PC-9 (cell line): ENCODE results near the gene PCED1B.
A peak's percentile ranks its signal among the peaks of the same experiment; 100 is the strongest.

ENCODE experiments used
- CTCF ChIP-seq: fragments of 200-600 bp; sonication (generic); conservative IDR thresholded peaks from 2 replicates; pipeline ENCODE4 v1.6.1; 2017; ENCODE audit warnings: mixed run types, antibody characterized with exemption, mild to moderate bottlenecking, moderate library complexity
- EZH2 ChIP-seq: fragments of 200-600 bp; sonication (generic); IDR thresholded peaks from 2 replicates; pipeline ENCODE4 v1.8.0; 2017; ENCODE audit warnings: antibody characterized with exemption, low read depth

DNA sequence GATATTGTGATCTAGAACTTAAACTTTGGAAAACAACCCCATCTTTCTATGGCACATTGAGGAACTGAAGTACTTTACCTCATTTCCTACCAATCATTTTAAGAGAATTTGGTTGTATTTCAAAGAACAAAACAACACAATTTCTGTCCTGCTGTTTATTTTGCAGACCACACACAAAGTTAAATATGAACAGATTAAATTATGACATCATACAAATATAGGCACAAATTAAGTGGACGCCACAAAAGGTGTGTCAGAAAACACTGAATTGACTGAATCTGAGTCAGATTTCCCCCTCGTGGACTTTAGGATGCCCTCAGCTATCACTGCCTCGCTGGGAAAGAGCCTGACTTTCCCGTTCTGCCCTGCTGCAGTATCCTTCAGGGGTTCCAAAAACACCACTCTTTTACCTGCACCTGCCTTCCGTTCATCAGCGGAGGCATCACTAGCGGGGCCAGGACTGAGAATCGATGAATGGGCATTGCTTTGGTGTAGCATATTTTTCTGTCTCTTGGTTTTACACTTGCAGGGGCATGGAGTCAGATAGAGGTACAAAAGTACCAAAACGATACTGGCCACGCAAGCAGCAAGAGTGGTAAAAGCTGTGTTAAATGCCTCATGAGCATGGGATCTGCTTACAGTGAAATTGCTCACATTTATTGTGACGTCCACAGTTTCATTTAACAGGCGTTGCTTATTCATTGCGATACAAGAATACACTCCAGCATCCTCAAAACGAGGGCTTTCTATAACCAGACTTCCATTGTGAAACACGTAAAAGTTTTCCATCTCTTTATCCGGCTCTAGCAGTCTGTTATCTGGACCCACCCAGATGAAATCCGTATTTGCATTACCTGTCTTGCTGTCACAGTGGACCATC lies 2.0 kb upstream of the PCED1B start:
- TF ChIP-seq CTCF (0 out of 2 replicates have a peak, but pooled peaks have one; percentile 14), EZH2 (no peak)
